Stimulated activated CD8-positive, alpha-beta memory T cell treated with anti-CD3 and anti-CD28 coated beads, Interleukin-12 subunit alpha, Interleukin-12 subunit beta, amount 100 ng/mL, for 24 hours (primary cell): ENCODE data around the gene TSPAN19.
"Not testable (repeated sequence)": the region's sequence is repeated elsewhere in the genome, so short reads cannot be mapped to it uniquely, and the experiment has no call there.

Experiments
- DNase-seq: peaks from one replicate; pipeline ENCODE4 v3.0.0-alpha.2; 2020; ENCODE audit errors: extremely low read depth

Gene TSPAN19

DNA sequence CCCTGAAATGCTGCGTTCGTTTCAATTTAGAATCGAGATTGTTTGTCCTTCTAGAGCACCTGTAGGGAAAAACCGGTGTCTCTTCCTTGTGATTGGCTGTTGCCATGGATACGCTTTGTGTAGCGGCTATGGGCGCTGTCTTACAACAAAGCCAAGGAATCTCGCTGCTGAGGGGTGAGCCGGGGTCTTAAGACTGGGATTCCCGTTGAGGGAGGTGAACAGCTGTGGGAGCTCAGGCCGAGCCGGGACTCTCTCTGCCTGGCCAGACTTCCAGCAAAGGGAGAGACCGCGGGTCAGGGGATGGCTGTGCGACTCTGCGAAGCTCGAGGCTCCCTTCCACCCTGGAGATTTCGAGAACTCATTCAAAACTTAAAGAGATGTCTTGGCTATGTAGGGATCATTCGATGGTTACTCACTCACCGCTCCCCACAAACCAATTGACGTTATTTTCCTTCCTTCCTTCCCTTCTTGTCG is at the start of gene TSPAN19, which contains the start of gene LRRIQ1:
TSPAN19 (minus strand) TSS at position 44 of the 474 bp plus-strand sequence. CDS start 6,331 bp downstream, outside the sequence.
LRRIQ1 (plus strand) TSS at position 118 of the 474 bp plus-strand sequence. CDS start 1,826 bp downstream, outside the sequence.
- DNase-seq, result no peak

DNA sequence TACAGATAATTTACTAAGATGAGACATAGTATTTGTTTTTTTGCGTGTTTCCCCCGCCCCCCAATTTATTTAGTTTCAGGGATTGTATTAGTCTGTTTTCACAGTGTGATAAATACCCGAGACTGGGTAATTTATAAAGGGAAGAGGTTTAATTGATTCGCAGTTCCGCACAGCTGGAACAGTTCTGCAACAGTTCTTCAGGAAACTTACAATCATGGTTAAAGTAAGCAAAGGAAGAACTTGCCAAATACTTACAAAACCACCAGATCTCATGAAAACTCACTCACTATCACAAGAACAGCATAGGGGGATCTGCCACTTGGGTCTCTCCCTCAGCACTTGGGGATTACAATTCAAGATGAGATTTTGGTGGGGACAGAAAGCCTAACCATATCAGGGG is 49.0 kb upstream of the TSPAN19 start:
- no peak for DNase-seq

DNA sequence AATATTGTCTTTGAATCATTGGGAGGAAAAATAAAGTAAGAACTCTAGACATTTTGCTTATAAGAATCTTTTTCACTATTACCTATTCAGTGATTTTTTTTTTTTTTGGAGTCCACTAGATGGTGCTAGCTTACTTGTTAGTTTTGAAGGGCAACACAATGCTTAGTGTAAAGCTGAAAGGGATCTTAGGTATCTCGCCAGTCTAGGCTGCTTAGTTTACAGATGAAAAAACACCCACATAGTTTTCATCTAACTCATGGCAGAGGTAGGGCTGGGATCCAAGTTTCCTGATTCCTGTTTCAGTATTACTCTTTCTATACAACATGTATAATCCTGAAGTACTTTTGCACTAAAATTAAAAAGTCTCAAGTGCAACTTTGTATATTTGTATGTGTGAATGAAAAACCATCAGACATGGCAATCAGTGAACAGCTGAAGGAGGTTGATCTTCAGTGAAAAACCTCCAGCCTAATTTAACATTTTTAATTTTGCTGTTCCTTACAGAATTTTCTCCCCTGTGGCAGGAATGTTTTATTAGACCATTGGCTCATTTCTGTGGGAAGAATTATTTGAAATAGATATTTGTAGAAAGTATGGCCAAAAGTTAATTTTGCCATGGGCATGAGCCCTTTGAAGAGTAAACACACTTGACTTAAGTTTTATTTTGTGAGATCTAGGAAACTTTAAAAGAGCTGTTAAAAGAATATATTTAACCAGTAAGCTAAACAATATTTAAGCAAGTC is 40.8 kb upstream of the TSPAN19 start:
- no peak for DNase-seq

DNA sequence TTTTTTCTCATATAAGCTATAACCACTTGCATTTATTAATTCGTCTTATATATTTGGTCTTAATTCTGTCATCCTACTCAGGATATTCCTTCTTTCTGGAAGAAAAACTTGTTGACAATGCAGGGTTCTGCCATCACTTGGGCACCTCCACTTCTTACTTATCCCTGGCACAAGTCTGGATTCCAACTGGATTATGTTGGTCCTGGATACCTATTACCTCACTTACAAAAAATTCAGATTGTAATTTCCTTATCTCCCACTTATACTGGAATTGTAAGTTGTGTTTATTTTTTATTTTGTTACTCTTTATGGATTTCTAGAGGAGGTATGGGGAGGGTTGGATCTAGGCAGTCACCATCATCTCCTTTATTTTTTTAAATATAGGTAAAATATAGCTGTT is 36.7 kb upstream of the TSPAN19 start:
- no peak for DNase-seq

DNA sequence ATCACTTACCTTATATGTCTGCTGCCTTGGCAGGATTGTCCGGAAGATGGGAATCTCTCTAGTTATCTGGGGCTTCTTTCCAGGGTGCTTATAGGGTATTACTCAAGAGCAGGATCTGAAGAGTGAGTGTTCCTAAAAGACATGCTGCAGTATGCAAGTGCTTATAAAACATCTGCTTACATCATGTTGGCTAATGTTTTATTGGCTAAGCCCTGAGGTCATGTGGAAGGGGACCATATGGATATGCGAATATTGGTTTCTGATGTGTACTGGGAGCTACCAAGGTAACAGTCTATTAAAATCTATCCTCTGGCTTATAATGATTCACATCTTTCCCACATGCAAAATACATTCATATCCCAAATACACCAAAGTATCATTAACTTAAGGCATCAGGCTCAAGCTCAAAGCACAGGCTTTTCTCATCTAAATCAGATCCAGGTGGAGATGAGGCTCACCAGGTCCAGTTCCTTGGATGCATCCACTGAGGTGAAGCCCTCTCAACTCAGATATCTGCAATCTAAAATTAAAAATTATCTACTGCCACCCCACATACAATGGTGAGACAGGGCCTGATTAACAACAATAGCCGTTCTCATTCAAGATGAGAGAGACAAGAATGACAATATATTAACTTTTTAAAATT is 29.9 kb upstream of the TSPAN19 start:
- DNase-seq, result no peak

DNA sequence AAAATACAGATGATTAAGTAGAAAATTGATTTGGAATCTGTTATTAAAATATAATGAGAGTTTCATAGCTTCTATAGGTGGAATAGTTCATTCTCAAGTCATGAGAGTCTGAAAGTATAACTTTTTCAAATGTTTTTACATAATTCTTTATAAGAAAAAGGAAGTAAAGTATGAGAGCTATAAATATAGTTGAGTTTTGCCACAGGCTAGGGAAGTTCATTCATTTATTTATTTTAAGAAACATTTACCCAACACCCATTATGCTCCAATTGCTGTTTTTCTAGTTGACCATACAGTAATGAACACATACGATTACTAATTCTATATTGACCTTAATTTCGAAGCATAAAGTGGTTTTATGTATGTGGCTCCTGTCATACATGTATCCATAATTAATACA is 24.8 kb upstream of the TSPAN19 start:
- DNase-seq, result no peak

DNA sequence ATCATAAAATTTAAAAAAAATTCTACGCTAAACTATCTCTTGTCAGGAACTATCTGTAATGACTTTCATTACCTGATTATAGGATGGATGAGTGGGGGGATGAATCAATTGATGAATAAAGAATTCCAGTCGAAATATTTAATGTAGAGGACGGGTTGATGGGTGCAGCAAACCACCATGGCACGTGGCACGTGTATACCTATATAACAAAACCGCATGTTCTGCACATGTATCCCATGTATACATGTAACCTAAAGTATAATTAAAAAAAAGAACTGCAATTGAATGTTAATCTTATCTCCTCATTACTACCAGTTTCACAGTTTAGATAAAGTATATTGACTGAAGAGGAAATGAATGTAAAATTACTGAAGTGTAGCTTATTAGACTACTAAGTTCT is 23.5 kb upstream of the TSPAN19 start:
- DNase-seq, result no peak

DNA sequence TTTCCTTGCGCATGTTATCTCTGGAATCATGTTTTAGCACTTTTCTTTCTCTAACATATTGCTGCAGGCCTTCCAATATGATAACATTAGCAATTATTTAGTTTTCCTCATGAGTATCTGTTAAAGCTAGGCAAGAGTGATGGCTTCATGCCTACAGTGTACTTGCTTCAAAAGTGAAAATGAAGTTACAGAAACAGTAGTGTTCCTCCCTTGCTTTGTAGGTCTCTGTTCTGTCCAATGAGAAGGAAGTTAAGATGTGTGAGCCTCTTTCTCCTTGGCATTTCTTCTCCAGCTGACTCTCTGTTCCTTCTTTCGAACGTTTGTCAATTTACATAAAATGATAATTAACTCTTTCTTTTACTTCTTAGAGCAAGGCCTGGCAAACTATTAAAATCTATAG is 22.3 kb upstream of the TSPAN19 start:
- DNase-seq, result no peak

DNA sequence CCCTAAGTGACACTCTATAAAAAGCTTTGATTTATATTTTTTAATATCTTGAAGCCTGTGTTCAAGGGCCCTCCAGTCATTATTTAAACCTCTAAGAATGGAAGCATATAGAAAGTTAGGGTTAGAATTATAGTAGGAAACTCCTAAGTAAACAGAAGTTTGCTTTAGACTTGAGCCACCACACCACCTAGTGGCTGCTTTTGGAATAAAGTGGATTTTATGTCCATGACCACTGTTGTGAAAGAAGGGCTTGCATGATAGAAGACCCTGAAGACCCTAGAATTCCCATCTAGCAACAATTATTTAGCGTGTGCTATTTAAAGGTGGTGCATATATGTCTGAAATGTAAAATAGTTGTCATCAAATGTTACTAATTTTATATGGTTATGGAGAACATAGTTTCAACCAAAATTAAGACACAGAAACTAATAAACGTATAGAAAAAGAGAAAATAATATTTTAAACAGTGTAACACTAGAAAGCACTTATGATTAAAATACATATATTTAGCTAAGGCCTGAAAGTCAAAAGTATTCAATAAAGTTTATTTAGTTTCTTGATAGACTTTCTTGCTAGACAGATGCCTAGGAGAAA is 21.4 kb upstream of the TSPAN19 start:
- DNase-seq, result no peak

DNA sequence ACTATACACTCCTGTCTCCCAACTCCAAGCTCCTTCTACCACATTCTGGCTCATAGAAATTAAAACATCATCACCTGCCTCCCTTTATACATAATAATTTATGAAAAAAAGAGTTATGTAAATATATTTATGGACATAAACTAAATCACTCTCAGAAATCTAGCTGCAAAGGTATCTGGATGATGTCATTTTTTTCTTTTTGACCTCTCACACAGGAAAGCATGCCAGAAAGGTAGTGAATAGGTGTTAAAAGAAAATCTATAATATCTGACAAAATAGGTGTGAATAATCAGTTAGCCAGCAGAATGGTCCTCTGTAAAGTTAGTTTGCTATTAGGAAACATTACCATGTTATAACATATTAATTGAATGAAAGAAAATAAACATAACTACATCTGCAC is 7.8 kb upstream of the TSPAN19 start:
- DNase-seq, result no peak

DNA sequence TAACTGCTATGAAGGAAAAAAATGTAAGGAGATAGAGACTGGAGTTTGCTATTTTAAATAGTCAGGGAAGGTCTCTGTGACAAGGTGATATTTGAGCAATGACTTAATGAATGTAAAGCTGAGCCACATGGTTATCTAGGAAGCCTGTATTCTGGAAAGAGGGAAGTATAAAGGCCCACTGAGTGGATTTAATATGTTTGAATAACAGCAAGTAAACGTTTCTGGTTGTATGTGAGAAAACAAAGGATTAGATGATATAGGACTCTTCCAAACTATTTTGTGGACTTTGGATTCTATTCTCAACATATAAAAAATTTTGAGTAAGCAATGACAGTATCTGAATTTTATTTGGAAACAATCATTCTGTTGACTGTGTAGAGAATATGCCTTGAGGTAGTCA is 5.3 kb upstream of the TSPAN19 start:
- no peak for DNase-seq

DNA sequence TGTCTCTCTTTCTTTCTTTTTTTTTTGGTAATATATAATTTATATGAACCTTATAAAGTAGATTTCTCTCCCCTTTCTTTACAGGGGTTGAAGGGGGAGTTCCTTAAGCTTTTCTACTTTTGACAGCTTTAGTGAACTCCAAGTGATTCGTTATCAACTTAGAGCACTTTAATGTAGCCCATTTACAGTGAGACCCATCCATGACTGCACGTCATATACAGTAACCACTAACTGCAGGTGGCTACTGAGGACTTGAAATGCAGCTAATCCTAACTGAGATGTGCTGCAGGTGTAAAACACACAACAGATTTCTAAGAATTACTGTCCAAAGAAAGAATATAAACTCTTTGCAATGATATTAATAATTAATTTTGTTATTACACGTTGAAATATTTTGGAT is 656 bp upstream of the TSPAN19 start:
- DNase-seq, result no peak

DNA sequence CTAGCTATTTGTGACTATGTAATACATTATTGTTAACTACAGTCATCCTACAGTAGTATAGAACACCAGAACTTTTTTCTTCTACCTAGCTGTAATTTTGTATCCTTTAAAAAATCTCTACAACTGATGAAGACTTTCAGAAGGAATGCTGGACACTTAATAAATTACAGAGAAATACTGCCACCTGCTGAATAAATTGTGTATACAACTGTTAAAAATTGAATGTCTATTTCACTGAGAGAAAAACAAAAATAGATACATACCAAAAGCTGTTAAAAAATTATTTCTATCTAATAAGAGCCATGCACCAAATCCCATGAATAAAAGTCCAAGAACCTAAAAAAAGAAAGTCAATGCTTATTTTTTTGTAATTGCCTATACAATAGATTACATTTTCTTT is 6.6 kb downstream of the TSPAN19 start:
- no peak for DNase-seq

DNA sequence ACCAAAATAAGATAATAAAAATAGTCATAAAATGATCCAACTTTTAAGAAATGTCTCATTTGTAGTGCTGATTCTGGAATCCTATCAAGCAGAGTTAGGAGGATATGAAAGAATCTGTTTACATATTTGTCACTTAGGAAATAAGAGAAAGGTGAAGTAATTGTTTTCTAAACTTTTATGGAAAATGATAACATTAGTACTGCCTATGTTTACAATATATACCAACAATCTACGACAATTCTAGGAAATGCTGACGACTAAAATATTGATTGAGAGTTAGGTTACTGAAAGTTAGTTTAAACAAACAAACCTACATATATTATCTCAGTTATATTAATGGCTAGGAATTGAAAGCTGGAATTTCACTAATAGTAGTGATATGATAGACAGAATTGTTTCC is 18.0 kb downstream of the TSPAN19 start:
- no peak for DNase-seq

DNA sequence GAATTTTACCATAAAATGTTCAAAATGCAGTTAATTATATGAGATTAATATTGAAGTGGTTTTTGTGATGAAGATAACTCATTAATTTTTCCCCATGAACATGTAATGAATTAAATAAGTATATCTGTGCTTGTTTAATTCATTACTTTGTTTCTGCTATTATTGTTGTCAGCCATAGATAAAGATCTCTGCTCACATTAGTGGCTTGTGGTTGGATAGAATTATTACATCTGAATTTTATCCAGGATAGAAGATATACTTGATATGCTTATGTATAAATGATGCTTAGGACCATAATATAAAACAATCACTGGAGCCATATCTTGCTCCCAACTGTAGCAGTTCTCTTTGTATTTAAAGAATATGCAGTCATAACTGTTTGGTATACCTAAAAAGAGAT is 18.5 kb downstream of the TSPAN19 start:
- DNase-seq, result no peak

DNA sequence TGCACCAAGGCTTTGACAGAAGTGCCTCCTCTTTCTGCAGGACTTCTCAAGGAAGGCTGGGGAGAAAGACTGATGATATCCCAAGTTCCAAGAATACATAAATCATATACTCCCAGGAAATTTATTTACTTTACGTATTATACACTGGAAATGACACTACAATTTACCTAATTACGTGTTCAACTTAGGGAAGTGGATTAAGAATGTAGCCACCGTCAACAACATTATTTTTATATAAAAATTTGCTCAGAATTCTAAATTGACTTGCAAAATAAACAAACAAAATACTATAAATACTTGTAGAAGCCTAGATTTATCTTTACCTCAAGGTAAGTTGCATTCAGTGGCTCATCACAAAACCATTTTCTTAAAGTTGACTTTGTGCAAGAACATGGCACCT is 18.9 kb downstream of the TSPAN19 start:
- no peak for DNase-seq

DNA sequence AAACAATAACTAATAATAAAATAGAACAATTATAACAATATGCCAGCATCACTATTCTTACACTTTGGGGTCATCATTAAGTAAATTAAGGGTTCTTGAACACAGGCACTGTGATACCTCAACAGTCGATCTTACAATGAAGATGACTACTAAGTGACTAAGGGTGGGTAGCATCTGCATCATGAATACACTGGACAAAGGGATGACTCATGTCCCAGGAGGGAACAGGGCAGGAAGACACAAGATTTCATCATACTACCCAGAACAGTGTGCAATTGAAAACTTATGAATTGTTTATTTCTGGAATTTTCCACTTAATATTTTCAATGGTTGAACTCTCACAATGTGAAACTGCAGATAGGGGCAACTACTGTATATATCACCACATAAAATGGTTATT is 19.7 kb downstream of the TSPAN19 start:
- no peak for DNase-seq

DNA sequence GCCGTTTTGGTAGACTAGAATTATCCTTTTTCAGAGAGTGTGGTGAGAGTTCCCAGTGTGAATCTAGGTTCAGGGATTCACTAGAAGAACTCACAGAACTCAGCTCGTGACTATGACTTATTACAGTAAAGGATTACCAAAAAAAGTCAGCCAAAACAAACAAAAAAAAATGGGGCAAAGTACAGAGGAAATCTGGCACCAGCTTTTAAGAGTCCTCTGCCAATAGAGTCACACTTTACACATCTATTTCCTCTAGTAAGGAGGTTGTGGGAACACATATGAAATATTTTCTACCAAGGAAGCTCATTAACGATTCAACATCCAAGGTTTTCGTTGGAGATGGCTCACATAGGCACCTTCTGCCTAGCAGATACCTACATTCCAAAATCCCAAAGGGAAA is 28.2 kb downstream of the TSPAN19 start:
- DNase-seq, result no peak

DNA sequence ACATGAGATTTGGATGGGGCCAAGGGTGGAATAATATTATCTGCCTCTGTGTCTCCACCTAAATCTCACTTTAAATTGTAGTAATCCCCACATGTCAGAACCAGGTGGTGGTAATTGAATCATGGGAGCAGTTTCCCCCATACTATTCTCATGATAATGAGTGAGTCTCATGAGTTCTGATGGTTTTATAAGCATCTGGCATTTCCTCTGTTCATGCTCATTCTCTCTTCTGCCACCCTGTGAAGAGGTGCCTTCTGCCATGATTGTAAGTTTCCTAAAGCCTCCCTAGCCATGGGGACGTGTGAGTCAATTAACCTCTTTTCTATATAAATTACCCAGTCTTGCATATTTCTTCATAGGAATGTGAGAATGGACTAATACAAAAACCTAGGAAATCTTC is 29.9 kb downstream of the TSPAN19 start:
- DNase-seq, result no peak

DNA sequence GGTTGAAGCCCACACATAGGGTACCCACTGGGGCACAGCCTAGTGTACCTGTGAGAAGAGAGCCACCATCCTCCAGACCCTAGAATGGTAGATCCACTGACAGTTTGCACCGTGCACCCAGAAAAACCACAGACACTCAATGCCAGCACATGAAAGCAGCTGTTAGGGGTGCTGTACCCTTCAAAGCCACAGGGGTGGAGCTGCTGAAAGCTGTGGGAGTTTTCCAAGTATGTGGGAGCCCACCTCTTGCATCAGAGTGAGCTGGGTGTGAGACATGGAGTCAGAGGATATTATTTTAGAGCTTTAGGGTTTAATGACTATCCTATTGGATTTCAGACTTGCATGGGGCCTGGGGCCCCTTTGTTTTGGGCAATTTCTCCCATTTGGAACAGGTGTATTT is 30.5 kb downstream of the TSPAN19 start:
- no peak for DNase-seq

DNA sequence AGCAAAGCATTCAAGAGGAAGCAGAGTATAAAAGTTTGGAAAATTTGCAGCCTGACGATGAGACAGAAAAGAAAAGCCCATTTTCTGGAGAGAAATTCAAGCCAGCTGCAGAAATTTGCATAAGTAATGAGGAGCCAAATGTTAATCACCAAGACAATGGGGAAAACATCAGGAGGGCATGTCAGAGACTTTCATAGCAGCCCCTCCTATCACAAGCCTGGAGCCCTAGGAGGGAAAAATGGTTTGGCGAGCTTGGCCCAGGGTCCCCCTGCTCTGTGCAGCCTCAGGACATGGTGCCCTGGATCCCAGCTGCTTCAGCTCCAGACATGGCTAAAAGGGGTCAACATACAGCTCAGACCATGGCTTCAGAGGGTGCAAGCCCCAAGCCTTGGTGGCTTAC is 31.0 kb downstream of the TSPAN19 start:
- DNase-seq, result not testable (repeated sequence)

DNA sequence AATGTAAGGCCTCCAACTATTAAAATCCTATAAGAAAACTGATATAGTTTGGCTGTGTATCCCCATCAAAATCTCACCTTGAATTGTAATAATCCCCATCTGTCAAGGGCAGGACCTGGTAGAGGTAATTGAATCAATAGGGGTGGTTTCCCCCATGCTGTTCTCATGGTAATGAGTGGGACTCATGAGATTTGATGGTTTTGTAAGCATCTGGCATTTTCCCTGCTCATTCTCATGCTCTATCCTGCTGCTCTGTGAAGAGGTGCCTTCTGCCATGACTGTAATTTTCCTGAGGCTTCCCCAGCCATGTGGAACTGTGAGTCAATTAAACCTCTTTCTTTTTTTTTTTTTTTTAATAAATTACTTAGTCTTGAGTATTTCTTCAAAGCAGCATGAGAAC is 31.9 kb downstream of the TSPAN19 start:
- DNase-seq, result no peak

DNA sequence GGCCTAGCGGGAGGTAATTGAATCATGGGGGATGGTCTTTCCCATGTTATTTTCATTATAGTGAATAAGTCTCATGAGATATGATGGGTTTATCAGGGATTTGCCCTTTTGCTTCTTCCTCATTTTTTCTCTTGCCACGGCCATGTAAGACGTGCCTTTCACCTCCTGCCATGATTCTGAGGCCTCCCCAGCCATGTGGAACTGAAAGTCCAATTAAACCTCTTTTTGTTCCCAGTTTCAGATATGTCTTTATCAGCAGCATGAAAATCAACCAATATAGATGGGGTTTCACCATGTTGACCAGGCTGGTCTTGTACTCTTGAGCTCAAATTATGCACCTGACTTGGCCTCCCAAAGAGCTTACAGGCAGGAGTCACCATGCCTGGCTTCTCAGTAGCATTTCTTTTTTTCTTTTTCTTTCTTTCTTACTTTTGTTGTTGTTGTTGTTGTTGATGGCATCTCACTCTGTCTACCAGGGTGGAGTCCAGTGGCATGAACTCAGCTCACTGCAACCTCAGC is 33.2 kb downstream of the TSPAN19 start:
- DNase-seq, result no peak
